Measurements from ENCODE around the gene TTC3.
"Not testable (repeated sequence)": the region's sequence is repeated elsewhere in the genome, so short reads cannot be mapped to it uniquely, and the experiment has no call there.

Gene TTC3

DNA sequence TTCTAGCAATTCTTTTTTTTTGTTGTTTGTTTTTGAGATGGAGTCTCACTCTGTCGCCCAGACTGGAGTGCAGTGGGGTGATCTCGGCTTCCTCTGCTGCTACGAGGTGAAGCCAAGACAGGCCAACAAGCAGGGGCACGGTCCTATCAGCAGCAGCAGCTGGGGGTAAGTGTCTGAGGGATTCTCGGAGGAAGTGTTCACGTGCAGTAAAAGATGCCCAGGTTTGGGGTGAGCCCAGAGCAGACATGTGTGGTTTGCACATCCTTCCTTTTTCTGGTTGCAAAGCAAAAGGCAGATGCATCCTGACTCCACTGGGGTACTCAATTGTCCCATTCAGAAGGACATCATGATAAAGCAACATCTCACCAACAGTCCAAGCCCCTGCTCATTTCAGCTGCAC is 27.9 kb upstream of the TTC3 start:
- H3K79me2 ChIP-seq (ENCODE audit: low read length), result no peaks in the 10 kb centered on the region
- TF ChIP-seq EZH2phosphoT487 (IDR thresholded peaks at IDR 0.05; ENCODE audit: low read length) (no peak), EZH2 (optimal IDR thresholded peaks at IDR 0.05; ENCODE audit: low read depth, low read length) (no peak)
- TF ChIP-seq, protein P1, sequence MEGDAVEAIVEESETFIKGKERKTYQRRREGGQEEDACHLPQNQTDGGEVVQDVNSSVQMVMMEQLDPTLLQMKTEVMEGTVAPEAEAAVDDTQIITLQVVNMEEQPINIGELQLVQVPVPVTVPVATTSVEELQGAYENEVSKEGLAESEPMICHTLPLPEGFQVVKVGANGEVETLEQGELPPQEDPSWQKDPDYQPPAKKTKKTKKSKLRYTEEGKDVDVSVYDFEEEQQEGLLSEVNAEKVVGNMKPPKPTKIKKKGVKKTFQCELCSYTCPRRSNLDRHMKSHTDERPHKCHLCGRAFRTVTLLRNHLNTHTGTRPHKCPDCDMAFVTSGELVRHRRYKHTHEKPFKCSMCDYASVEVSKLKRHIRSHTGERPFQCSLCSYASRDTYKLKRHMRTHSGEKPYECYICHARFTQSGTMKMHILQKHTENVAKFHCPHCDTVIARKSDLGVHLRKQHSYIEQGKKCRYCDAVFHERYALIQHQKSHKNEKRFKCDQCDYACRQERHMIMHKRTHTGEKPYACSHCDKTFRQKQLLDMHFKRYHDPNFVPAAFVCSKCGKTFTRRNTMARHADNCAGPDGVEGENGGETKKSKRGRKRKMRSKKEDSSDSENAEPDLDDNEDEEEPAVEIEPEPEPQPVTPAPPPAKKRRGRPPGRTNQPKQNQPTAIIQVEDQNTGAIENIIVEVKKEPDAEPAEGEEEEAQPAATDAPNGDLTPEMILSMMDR (IDR thresholded peaks at IDR 0.05; ENCODE audit: low read length), result no peak

DNA sequence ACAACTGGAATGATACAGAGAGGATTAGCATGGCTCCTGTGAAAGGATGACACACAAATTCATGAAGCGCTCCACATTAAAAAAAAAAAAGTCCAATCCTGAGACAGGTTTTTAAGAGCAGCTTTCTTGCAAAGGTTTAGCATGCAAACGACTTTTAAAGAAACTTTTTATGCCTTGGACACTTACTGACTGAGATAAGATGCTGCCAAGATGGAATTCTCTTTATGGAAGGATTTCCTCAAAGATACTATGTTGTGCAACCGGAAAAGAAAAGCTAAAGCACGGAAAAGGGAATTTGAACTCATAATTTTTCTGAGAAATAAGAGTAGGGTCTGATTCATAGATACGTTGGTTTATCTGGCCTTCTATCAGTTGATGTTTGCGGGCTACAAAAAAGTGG is 27.5 kb upstream of the TTC3 start:
- H2AFZ ChIP-seq (ENCODE audit: low read length), result no peak overlapping the region
- H3F3A ChIP-seq (ENCODE audit: insufficient read depth, low read length), result no peaks in the 10 kb centered on the region
- H3K9ac ChIP-seq (ENCODE audit: low read length), result no peak overlapping the region
- H3K4me2 ChIP-seq (ENCODE audit: low read depth, low read length), result no peak overlapping the region
- H3K79me2 ChIP-seq (ENCODE audit: low read length), result no peaks in the 10 kb centered on the region
- no peaks in the 10 kb centered on the region for H3K4me1 ChIP-seq (ENCODE audit: low read length)
- no peak overlapping the region for H3K27ac ChIP-seq (ENCODE audit: low read length)
- DNase-seq, result no peak
- no peak overlapping the region for H3K4me3 ChIP-seq (ENCODE audit: low read length)
- TF ChIP-seq EZH2phosphoT487 (IDR thresholded peaks at IDR 0.05; ENCODE audit: low read length), result no peak
- TF ChIP-seq, protein P1 (IDR thresholded peaks at IDR 0.05; ENCODE audit: low read length), result no peak
- no peak for TF ChIP-seq EZH2 (optimal IDR thresholded peaks at IDR 0.05; ENCODE audit: low read depth, low read length)
- no peaks in the 10 kb centered on the region for H3K27me3 ChIP-seq (replicated peaks; ENCODE audit: insufficient read depth, low read length)
- no peaks in the 10 kb centered on the region for H4K20me1 ChIP-seq (ENCODE audit: insufficient read depth, low read length)
- no peaks in the 10 kb centered on the region for H3K9me2 ChIP-seq (replicated peaks; ENCODE audit: insufficient read depth, low read length)
- H3K9me3 ChIP-seq (replicated peaks; ENCODE audit: insufficient read depth, low read length), result no peaks in the 10 kb centered on the region
- no peaks in the 10 kb centered on the region for H3K36me3 ChIP-seq (replicated peaks; ENCODE audit: insufficient read depth, low read length)

More for the DNA sequence above, 27.9 kb upstream of the TTC3 start:
- Histone ChIP-seq H3F3A (ENCODE audit: insufficient read depth, low read length) (no peaks in the 10 kb centered on the region), H3K4me2 (ENCODE audit: low read depth, low read length) (no peak overlapping the region), H3K9ac (ENCODE audit: low read length) (no peak overlapping the region), H3K9me2 (replicated peaks; ENCODE audit: insufficient read depth, low read length) (no peaks in the 10 kb centered on the region), H3K36me3 (replicated peaks; ENCODE audit: insufficient read depth, low read length) (no peaks in the 10 kb centered on the region), H3K4me3 (ENCODE audit: low read length) (no peak overlapping the region), H3K9me3 (replicated peaks; ENCODE audit: insufficient read depth, low read length) (no peaks in the 10 kb centered on the region), H4K20me1 (ENCODE audit: insufficient read depth, low read length) (no peaks in the 10 kb centered on the region), H3K27ac (ENCODE audit: low read length) (no peak overlapping the region), H2AFZ (ENCODE audit: low read length) (no peak overlapping the region), H3K4me1 (ENCODE audit: low read length) (no peaks in the 10 kb centered on the region), H3K27me3 (replicated peaks; ENCODE audit: insufficient read depth, low read length) (no peaks in the 10 kb centered on the region)
- DNase-seq, result peak; percentile 20

DNA sequence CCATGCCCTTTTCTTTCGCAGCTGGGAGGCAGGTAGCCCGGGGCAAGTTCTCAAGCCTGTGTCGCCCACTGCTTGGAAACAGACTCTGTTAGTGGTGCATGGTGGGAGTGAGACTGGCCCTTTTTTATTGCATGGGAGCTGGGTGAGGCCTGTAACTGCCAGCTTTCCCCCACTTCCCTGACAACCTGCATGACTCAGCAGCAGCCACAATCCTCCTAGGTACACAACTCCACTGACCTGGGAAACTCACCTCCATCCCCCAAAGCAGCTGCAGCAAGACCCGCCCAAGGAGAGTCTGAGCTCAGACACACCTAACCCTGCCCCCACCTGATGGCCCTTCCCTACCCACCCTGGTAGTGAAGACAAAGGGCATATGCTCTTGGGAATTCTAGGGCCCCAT is 26.0 kb upstream of the TTC3 start:
- H3F3A ChIP-seq (ENCODE audit: insufficient read depth, low read length), result no peaks in the 10 kb centered on the region
- no peaks in the 10 kb centered on the region for H3K9me3 ChIP-seq (replicated peaks; ENCODE audit: insufficient read depth, low read length)
- no peak overlapping the region for H2AFZ ChIP-seq (ENCODE audit: low read length)
- no peaks in the 10 kb centered on the region for H4K20me1 ChIP-seq (ENCODE audit: insufficient read depth, low read length)
- no peak overlapping the region for H3K9ac ChIP-seq (ENCODE audit: low read length)
- no peak overlapping the region for H3K27ac ChIP-seq (ENCODE audit: low read length)
- no peak overlapping the region for H3K4me2 ChIP-seq (ENCODE audit: low read depth, low read length)
- no peaks in the 10 kb centered on the region for H3K79me2 ChIP-seq (ENCODE audit: low read length)
- no peaks in the 10 kb centered on the region for H3K4me1 ChIP-seq (ENCODE audit: low read length)
- no peak for TF ChIP-seq EZH2 (optimal IDR thresholded peaks at IDR 0.05; ENCODE audit: low read depth, low read length)
- H3K27me3 ChIP-seq (replicated peaks; ENCODE audit: insufficient read depth, low read length), result no peaks in the 10 kb centered on the region
- no peak overlapping the region for H3K4me3 ChIP-seq (ENCODE audit: low read length)
- no peaks in the 10 kb centered on the region for H3K9me2 ChIP-seq (replicated peaks; ENCODE audit: insufficient read depth, low read length)
- no peaks in the 10 kb centered on the region for H3K36me3 ChIP-seq (replicated peaks; ENCODE audit: insufficient read depth, low read length)
- DNase-seq, result no peak

DNA sequence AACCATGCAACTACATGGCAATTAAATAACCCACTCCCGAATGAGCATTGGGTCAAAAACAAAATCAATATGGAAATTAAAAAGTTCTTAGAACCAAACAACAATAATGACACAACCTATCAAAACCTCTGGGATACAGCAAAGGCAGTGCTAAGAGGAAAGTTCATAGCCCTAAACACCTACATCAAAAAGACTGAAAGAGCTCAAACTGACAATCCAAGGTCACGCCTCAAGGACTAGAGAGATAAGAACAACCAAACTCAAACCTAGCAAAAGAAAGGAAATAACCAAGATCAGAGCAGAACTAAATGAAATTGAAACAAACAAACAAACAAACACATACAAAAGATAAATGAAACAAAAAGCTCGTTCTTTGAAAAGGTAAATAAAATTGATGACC is 23.3 kb upstream of the TTC3 start:
- H3K27me3 ChIP-seq (replicated peaks; ENCODE audit: insufficient read depth, low read length); H3K9ac ChIP-seq (ENCODE audit: low read length); H3K9me2 ChIP-seq (replicated peaks; ENCODE audit: insufficient read depth, low read length); H4K20me1 ChIP-seq (ENCODE audit: insufficient read depth, low read length); H3K4me1 ChIP-seq (ENCODE audit: low read length); H3K9me3 ChIP-seq (replicated peaks; ENCODE audit: insufficient read depth, low read length); H3K79me2 ChIP-seq (ENCODE audit: low read length); H2AFZ ChIP-seq (ENCODE audit: low read length); H3K4me3 ChIP-seq (ENCODE audit: low read length); H3K27ac ChIP-seq (ENCODE audit: low read length); DNase-seq; H3K36me3 ChIP-seq (replicated peaks; ENCODE audit: insufficient read depth, low read length); H3F3A ChIP-seq (ENCODE audit: insufficient read depth, low read length); H3K4me2 ChIP-seq (ENCODE audit: low read depth, low read length): not testable (repeated sequence)

Data from MM.1S (cell line).